Measurements from ENCODE around the gene CASP2.

CASP2 gene

DNA sequence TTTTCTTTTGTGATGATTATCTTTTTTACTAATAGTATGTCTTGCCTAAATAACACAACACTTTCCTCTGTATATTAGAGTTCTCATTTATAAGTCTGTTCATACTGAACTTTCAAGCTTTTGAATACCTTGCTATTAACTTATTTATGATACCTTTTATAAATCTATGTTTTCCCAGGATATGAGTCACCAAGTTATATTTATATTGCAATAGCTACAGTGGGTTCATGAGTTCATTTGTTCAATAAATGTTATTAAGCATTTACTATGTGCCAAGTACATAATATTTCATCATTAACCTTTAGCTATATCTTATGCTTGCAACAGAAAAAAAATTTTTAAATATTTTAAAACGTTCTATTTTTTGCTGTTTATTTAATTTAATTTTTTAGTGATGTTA lies 46.1 kb downstream of the CASP2 start:
- DNase-seq (ENCODE audit: low read depth) = no peak

DNA sequence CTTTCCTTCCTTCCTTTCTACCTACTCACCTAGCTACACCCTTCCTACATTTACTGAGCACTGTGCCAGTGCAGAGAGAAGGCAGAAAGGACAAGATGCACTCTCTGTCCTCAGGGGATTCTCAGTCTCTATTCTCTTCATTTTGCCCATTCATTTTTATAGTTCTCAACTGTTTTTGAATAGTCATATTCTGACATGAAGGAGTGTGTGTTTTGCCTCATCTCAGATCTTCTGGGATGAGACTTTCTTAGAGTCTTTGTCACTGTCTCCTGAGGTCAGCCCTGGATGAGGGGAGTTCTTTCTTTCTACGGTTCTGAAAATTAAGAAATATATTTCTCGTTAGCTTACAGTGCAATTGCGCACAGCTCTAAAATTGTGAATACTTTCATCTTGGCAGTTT lies 49.1 kb downstream of the CASP2 start:
- no peak for DNase-seq (ENCODE audit: low read depth)

DNA sequence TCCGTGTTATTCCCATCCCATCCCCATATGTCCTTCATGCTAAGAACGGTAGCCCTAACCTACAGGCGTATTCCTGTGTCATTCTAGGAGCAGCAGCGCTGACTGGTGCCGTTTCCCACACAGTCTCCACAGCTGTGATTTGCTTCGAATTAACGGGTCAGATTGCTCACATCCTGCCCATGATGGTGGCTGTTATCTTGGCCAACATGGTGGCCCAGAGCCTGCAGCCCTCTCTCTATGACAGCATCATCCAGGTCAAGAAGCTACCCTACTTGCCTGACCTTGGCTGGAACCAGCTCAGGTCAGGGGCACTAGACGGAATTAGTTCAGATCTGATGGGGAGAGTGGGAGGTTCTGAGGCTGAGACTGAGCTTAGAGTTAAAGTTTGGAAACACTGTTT lies 53.7 kb downstream of the CASP2 start:
- no peak for DNase-seq (ENCODE audit: low read depth)

DNA sequence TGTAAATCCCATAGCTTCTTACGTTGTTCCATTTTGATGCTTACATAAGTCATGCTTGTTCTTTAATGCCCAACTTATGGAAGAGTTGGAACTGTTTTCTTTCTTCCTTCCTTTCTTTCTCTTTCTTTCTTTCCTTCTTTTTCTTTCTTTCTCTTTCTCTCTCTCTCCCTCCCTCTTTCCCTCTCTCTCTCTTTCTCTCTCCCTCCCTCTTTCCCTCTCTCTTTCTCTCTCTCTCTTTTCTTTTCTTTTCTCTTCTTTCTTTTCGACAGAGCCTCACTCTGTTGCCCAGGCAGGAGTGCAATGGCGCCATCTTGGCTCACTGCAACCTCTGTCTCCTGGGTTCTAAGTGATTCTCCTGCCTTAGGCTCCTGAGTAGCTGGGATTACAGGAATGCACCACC lies 55.4 kb downstream of the CASP2 start:
- no peak for DNase-seq (ENCODE audit: low read depth)

DNA sequence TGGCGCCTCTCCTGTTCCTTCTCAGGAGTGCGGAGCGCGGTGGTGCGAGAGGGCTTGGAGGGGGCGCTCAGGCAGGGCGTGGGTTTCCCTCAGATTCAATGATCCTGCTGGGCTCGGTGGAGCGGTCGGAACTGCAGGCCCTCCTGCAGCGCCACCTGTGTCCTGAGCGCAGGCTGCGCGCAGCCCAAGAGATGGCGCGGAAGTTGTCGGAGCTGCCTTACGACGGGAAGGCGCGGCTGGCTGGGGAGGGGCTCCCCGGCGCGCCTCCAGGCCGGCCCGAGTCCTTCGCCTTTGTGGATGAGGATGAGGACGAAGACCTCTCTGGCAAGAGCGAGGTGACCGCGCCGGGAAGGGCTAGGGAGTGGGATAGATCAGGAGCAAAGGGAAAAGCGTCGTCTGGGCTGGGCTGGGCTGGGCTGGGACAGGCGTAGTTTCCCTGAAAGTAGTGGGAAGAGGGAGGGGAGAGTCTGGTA lies 57.3 kb downstream of the CASP2 start:
- peak; percentile 40 for DNase-seq (ENCODE audit: low read depth)

DNA sequence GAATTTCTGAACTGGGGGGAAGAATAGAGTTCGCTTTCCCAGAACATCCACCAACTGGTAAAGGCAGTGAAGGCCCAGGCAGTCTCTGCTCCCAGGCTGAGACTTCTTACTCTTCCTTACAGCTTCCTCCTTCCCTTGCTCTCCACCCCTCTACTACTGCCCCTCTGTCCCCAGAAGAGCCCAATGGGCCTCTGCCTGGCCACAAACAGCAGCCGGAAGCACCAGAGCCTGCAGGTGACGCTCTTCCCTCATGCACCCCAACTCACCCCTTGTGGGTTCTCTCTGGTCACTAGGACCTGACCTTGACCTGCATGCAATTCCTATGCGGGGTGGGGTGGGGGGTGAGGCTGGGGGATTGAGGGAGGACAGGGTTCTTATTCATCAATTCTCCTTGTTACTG lies 57.9 kb downstream of the CASP2 start:
- no peak for DNase-seq (ENCODE audit: low read depth)

DNA sequence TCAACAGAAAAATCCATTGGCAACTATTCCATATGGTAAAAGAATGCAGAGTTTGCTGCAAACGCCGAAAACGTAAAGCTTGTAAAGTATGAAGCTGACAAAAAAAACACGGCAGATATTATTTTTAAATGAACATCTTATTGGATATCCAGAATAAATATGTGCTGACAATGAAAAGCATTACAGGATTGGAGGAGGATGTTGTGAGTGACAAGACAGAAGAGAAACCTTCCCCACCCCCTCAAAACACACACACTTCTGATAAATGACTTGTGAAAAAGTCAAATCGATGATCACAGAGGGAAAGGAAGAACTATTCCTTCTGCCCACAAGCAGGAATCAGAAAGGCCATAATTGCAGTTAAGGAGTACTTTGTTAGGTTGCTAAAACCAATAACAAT lies 59.8 kb downstream of the CASP2 start:
- no peak for DNase-seq (ENCODE audit: low read depth)

DNA sequence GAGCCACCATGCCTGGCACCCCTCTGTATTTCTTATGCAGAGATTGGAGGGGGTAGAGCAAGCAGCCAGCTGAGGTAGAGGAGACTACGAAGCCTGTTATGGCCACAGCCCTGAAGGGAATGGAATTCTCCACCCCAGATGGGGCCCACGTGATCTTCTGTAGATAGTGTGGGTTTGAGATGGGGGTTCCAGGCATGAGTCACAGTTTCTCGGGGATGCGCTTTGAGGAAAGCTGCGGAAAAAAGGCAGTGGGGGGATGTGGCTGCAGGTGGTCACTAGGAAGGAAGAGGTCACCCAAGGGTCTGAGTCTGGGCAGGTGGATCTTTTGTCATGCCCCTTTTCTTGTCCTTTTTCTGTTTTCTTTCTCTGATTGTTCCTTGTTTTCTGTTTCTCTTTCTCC lies 62.9 kb downstream of the CASP2 start:
- DNase-seq (ENCODE audit: low read depth) = no peak

DNA sequence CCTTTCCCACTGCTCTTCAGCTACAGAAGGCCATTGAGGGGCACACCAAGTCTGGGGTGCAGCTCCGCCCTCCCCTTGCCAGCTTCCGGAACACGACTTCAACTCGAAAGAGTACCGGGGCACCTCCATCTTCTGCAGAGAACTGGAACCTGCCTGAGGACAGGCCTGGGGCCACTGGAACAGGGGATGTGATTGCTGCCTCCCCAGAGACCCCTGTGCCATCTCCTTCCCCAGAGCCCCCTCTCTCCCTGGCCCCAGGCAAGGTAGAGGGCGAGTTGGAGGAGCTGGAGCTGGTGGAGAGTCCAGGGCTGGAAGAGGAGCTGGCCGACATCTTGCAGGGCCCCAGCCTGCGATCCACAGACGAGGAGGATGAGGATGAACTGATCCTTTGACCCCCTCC lies 63.4 kb downstream of the CASP2 start:
- no peak for DNase-seq (ENCODE audit: low read depth)

DNA sequence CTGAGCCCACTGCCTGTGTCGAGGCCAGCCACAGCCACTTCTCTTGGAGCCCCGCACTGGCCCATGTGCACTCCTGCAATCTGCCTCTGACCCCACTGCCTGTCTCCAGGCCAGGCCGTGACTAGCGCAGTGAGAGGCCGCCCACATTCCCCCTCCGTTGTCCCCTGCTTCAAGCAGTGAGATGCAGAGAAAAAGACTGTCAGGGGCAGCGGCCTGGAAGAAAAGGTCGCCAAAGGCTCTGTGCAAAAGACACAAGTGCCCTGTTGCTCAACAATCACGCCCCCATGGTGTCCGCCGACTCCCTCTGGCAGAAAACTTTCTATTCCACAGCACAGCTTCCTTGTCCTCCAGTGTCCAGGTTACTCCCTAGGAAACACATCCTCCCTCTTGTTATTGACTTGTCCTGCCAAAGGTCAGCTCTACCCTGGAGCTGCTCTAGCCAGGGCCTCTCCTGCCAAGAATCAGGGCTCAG lies 64.4 kb downstream of the CASP2 start:
- no peak for DNase-seq (ENCODE audit: low read depth)

DNA sequence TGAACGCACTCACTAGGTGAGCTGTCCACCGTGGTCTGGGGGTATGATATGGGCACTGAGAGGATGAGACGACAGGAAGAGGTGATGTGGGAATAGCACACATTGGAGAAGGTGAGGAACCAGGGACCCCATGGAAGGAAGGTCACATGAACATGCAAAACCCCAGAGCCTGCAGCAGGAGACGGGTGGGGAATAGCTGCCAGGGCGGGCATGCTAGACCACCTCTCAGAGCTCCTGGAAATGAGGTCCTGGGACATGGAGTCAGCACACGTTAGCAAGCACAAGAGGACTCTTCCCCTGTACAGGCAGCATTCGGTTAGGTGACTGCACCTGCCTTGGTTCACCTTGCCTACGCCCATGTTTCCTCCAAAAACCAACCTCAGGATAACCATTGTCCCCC lies 66.2 kb downstream of the CASP2 start:
- no peak for DNase-seq (ENCODE audit: low read depth)

DNA sequence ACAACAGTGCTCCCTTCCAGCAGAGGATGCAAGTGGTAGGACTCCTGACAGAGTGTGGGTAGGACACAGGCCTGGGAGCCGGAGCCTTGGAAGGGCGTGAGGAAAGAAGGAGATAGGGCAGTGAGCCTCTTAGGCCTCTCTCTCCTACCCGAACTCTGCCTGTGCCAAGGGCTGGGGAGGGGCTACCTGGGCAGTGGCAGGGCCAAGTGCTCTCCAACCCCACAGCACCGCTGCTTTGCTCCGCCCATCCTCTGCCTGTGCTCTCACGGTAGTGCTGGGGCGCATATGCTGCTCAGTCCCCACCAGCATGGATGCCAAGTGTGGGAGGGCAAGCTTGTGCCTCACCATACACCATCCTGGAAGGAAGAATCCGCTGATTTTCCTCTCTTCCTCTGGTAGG lies 66.8 kb downstream of the CASP2 start:
- DNase-seq (ENCODE audit: low read depth) = no peak

DNA sequence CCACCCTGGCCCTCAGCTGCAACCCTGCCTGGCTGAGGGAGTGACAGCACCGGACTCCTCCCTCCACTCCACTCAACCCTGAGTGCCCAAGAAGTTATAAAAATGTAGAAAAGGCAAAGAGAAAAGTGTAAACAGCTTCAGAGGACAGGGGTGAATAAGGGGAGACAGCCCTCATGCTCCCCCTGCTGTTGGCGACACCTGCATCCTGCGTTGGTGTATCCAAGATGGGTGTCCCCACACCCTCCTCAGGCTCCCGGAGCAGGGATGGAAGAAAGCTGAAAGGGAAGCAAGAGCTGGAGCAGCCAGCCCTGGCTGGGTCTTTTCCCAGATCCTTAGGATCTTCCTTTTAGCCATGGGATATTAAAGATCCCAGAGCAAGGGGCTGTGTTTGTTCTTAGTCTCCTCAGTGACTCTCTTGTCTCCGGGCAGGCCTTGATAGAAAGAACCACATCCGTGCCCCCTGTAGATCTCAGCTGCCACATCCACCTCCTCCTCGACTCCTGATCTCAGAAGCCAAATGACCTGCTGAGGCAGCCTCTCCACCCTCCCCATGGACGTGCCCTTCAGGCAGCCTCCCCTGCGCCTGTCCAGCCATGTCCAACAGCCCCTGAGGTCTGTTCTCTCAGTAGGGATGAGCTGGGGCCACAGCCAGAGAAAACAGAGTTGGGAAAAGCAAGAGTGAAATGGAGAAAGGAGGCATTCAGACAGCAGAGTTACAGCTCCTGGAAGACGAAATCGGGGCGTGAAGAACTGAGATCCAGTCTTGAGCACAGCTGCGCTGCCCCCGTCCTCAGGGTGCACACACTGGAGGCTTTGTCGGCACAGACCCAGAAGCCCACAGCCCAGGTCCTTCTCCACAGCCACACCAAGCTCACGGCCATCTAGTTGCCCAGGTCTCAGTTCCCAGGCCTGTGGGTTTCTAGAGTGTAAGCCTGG lies 67.6 kb downstream of the CASP2 start:
- DNase-seq (ENCODE audit: low read depth) = no peak

DNA sequence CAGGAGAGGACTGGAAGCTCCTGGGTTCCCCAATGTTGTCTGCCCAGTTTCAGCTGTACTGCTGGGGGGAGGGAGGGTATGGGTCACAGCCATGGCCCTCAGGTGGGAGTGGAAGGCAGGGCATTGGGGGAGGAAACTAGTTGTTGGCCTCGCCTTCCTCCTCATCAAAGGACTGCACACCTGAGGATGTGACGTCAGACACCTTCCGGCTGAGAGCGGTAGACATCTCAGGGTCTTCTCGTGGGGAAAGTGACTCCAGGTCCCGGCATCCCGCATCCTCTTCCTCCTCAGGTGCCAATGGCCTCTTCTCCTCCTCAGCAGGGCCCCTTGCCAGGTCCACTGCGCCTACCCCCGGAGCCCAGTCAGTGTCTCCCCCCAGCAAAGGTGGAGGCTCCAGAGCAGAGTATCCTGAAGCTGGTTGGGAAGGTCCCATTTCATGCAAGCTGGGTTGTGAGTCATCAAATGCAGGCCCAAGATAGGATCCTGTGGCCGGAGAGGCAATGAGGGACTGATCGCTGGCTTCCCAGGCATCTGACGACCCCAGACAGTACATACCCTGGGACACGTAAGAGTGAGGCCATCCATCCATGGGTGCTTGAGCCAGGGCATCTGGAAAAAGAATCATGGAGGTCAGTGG lies 68.4 kb downstream of the CASP2 start:
- DNase-seq (ENCODE audit: low read depth) = no peak

All from stimulated activated CD8-positive, alpha-beta memory T cell treated with anti-CD3 and anti-CD28 coated beads, Interleukin-7, amount 100 ng/mL, for 24 hours (primary cell).